Superior temporal gyrus (tissue), 1 donor: Measurements from ENCODE around the gene EEF1A2.

ENCODE experiments used
- DNase-seq: peaks from one replicate; pipeline ENCODE4 v3.0.0-alpha.2; 2016; ENCODE audit errors: extremely low spot score

EEF1A2 gene

GRCh38 chr20:63500151-63500901, 1.4 kb upstream of the EEF1A2 start:
- no peak for DNase-seq

DNA sequence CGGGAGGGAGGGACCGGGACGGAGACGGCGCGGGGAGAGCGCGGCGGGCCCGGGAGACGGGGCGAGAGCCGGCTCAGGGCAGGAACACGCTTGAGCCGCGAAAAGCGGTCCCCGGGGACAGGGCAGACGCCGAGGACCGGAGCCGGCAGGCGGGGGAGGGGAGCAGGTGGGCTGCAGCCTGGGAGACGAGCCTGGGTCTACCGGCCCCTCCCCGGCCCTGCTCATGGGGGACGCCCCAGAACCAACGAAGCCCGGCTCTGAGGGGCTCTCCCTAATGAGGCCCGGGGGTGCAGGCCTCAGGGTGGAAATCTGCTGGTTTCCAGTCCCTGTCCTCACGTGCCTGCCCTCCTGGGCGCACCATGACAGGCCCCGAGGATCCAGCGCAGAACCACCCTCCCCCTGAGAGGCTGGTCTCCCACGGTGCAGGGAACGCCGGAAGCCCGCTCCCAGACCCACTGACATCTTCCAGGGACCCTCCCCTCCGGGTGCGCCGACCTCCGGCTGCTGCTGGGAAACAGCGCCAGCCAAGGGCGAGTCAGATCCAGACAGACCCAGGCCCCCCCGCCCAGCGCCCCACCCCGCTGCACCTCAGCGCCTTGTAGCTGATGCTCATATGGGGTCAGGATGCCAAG, 571 bp upstream of the EEF1A2 start:
- DNase-seq: no peak

DNA sequence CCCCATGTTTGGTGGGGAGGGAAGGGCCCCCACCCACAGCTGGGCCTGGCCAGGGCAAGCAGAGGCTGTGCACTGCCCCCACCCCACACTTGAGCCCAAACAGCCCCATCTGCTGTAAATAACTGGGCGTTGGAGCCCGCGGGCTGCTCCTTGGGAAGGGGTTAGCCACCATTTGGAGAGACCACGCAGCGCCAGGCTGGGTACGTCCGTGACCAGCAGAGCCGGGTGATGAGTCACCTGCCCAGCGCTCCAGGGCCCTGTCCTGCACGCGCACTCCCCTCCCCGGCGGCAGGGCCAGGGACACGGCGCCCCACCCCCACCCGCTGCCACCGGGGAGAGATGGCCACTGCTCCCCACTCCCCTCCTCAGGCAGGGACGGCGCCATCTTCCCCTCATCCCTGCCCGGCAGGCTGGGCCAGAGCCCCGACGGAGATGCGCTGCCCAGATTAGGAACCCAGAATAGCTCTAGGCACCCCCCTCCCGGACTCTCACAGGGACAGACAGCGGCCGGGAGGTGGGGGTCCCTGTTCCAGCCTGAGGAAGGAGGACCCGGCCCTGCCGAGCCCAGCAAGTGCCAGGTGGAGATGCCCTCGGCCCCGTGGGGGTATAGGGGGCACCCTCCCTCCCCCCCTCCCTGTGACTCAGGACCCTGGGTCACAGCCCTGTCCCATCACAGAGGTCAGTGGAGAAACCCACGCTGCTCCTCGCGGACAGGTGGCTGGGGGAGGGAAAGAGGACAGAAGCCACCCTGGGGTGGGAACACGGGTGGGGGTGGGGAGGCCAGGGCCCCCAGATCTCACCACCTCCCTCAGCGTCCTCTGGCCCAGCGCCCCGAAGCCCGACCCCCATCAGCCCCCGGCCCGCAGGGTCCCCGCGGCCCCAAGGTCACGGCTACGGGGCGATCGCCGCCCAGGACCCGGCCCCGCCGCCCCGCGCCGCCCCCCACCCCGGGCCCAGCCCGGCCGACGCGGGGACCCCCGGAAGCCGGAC, 642 bp downstream of the EEF1A2 start:
- DNase-seq: no peak

GRCh38 chr20:63497138-63497945, 1.5 kb downstream of the EEF1A2 start:
- DNase-seq: no peak

GRCh38 chr20:63496596-63497120, 2.2 kb downstream of the EEF1A2 start:
- no peak for DNase-seq

DNA sequence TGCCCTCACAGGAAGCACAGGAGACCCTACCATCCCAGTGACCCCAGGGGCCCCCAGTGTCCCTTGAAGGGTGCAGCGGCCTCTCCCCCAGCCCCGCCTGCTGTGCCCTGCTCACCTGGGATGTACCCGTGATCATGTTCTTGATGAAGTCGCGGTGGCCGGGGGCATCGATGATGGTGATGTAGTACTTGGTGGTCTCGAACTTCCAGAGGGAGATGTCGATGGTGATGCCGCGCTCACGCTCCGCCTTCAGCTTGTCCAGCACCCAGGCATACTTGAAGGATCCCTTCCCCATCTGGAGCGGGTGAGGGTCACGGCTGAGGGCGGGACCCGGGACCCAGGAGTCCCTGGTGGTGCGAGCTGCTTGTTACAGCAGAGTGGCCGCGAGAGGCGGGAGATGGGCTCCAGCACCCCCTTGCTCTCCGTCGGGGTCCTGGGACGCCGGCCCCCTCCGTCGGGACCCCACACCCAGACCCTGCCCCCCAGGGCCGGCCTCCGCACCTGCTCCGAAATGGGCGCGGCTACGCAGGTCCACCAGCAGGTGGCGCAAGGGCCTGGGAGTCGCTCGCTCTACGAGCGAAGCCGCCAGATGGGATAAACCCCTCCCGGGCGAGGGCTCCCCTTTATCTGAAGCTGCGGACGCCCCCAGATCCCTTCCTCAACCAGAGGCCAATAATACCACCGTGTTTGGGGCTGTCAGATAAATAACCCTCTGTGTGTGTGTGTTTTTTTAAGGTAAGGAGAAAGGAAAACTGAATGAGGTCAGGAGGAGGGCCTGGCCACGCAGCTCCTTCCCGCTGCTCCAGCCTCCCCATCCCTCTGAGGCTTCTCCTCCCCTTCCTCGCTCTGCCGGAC, 2.9 kb downstream of the EEF1A2 start:
- DNase-seq: peak; percentile 81

DNA sequence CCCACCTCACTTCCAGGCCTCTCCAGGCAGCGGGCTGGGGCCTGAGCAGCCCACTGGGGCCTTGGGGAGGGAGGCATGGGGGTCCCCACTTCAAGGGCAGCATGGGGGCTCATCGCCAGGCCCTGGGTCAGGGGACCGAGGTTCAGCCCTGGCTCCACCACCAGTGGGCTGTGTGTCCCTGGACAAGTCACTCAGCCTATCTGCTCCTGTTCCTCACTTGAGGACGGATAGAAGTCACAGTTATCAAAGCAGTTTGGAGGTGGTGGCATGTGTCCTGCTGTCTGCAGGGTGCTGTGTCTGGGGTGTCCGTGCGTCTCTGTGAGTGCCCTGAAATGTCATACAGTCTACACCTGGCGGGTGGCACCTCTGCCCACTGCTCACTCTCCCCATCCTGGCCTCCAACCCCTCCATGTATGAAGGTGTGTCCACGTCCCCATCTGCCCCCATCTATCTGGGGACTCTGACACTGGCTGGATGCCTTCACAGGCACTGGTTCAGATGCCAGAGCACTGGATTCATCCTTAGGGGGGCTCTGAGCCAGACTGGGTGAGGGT, 3.6 kb downstream of the EEF1A2 start:
- no peak for DNase-seq

DNA sequence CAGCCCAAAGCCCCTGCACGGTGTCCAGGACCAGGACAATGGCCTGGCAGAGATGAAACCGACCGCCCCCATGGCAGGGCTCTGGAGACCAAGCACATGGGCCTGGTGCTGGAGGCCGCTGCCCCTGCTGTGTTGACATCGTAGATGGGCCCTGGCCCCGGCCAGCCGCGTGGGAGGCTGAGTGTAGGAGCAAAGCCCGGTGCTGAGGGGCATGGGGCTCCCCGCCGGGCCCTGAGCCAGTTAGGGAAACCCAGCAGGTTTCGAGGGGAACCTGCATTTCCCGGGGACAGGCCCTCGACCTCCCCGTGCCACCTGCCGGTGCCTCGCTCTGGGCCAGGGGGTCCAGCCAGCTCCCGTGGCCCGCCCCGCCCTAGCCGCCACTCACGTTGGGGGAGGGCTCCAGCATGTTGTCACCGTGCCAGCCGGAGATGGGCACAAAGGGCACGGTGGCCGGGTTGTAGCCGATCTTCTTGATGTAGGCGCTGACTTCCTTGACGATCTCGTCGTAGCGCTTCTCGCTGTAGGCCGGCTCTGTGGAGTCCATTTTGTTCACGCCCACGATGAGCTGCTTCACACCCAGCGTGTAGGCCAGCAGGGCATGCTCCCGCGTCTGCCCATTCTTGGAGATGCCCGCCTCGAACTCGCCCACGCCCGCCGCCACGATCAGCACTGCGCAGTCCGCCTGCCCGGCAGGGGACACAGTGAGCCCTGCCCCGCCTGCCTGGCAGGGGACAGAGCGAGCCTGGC, 4.3 kb downstream of the EEF1A2 start:
- no peak for DNase-seq

DNA sequence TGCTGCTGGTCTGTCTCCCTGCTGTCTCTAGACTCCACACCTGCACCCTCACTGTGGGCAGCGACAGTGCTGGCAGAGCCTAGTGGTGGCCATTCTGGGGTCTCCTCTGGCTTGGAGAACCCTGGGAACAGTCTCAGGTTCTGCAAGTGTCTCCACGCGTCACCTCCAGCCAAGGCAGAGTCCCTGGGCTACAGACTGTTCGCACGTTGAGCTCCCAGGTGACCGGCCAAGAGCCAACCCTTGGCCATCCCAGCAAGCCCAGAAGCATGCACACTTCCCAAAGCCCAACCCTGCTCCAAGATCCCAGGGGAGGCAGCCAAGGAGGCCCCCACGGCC, 4.8 kb downstream of the EEF1A2 start:
- no peak for DNase-seq

DNA sequence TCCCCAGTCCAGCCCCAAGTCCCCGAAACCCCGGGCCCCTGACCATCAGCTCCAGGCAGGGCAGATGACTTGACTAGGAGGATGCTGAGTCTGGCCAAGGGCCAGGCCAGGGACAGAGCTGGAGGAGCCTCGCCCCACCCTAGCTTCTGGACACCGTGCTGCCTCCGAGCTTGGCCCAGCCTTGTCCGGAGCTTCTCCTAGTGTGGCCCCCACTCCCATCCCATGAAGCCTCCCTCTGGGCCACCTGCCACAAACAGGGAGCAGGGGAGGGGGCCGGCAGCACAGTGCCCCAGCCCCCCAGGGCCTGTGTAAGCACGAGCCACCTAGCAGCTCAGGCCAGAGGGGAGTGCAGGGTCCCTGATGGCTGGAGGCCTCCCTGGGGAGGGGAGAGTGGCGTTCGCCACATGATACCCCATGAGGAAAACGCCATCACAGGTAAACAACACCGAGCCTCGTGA, 5.3 kb downstream of the EEF1A2 start:
- DNase-seq: no peak

DNA sequence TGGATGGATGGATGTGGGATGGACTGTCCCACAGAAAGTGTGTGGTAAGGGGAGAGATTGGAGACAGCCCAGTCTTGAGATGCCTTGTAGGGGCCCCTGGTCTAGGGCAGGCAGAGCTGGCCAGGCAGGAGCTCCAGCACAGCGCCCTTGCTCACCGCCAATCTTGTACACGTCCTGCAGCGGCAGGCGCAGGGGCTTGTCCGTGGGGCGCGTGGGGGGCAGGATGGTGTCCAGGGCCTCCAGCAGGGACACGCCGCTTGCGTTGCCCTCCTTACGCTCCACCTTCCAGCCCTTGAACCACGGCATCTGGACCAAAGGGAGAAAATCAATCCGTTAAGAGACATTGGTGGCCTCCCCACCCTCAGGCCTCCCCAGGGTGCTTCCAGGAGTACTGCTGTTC, 5.9 kb downstream of the EEF1A2 start:
- DNase-seq: no peak

GRCh38 chr20:63492518-63492917, 6.4 kb downstream of the EEF1A2 start:
- DNase-seq: no peak

GRCh38 chr20:63491635-63492230, 7.2 kb downstream of the EEF1A2 start:
- no peak for DNase-seq

DNA sequence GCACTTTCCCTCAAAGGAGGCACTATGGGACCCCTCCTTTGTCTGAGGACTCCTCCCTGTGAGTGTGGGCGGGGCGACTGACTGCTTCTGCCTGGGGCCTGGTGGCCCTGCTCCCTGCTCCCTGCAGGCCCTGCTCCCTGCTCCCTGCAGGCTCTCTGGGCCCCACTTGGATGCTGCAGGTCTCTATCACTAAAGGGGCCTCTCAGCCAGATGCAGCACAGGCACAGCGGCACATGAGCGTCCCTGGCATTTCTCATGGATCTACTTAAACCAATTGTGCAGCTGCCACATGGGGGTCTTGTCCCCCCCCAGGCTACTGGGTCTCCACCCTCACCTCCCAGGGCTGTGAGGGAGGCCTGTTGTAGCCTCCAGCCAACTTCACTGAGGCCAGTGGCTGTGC, 7.8 kb downstream of the EEF1A2 start:
- no peak for DNase-seq

GRCh38 chr20:63490416-63490815, 8.5 kb downstream of the EEF1A2 start:
- no peak for DNase-seq

DNA sequence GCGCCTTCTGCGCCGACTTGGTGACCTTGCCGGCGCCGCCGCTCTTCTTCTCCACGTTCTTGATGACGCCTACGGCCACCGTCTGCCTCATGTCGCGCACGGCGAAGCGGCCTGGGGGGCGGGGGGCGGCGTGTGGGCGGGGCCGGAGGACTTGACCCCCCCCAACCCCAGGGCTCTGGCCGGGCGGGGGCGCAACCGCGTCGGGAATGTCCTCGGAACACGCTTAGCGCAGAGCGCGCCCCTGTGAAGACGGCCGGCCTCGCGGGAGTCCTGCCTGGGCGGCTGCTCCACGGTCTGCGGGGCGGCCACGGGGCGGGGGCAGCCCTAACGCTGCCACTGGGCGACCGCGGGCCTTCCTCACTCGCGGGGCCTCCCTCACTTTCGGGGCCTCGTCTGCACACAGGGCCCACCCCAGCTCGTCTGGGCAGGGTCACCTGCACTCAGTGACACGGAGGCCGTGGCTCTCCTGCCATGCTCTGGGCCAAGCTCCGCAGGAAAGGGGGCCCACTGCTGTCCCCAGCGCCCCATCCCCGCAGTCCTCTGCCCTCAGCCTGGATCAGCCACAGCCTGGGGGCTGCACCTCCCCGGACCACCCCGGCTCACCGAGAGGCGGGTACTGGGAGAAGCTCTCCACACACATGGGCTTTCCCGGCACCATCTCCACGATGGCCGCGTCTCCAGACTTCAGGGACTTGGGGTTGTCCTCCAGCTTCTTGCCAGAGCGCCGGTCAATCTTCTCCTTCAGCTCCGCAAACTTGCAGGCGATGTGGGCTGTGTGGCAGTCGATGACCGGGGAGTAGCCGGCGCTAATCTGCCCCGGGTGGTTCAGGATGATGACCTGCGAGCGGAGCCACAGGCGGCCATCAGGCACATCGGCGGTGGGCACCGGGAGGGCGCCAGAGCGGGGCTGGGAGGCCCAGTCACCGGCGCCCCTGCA, 10.3 kb downstream of the EEF1A2 start:
- no peak for DNase-seq

DNA sequence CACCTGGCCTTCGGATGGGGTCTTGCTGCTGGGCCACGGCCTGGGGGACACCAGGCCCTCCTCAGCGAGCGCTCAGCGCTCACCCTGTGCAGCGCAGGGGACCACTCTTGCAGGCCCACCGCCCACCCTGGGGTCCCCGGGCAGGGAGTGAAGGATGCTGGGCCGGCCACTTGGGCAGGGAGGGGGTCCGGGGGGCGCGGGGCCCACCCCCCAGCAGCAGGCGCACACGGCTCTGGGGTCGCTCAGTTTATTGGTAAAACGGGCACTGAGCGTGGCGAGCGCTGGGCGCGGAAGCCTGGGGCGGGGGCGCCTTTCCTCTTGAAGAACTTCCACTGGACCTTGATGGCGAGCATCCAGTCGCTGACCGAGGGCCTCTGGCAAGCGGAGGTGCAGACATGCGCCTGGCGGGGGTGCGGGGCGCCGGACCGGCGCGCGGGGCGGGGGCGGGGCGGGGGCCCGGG, 11.1 kb downstream of the EEF1A2 start:
- no peak for DNase-seq
